Osteoblast (primary cell): ENCODE results near the gene KCNS1. TPM values are rescaled to one million over a fixed set of nuclear protein-coding genes. Genes with fewer than 3 reads are reported as not detected.

ENCODE experiments used
- DNase-seq: peaks from one replicate; pipeline ENCODE4 v3.0.0; 2011; ENCODE audit warnings: low spot score, mixed read lengths; ENCODE audit not compliant: insufficient read length; ENCODE audit errors: missing footprints
- H2AFZ ChIP-seq: 2 replicates; pipeline ENCODE4 v1.6.0; 2011; ENCODE audit warnings: mild to moderate bottlenecking, low read length
- H3K27ac ChIP-seq: 2 replicates; pipeline ENCODE4 v1.5.1; 2011; ENCODE audit warnings: mild to moderate bottlenecking, low read depth, low read length, moderate library complexity
- H3K27me3 ChIP-seq: 2 replicates; pipeline ENCODE4 v1.6.0; 2012; ENCODE audit warnings: mild to moderate bottlenecking, control low read depth, inconsistent platforms, low read length, moderate library complexity; ENCODE audit not compliant: insufficient read depth
- H3K36me3 ChIP-seq: 2 replicates; pipeline ENCODE4 v1.5.1; 2011; ENCODE audit warnings: mild to moderate bottlenecking, low read length, control low read depth, moderate library complexity; ENCODE audit not compliant: insufficient read depth
- H3K4me1 ChIP-seq: 2 replicates; pipeline ENCODE4 v1.5.1; 2011; ENCODE audit warnings: mild to moderate bottlenecking, low read length, control low read depth, moderate library complexity; ENCODE audit not compliant: insufficient read depth
- H3K4me2 ChIP-seq: 2 replicates; pipeline ENCODE4 v1.6.0; 2011; ENCODE audit warnings: mild to moderate bottlenecking, low read length; ENCODE audit not compliant: insufficient read depth
- H3K4me3 ChIP-seq: fragments of 200-600 bp; sonication (generic); 3 replicates; pipeline ENCODE4 v1.5.1; 2012; ENCODE audit warnings: mild to moderate bottlenecking, low read length, inconsistent platforms; ENCODE audit not compliant: insufficient read depth
- H3K79me2 ChIP-seq: 2 replicates; pipeline ENCODE4 v1.6.0; 2012; ENCODE audit warnings: mild to moderate bottlenecking, low read length, control low read depth, inconsistent platforms; ENCODE audit not compliant: insufficient read depth
- H3K9me3 ChIP-seq: 2 replicates; pipeline ENCODE4 v1.5.1; 2011; ENCODE audit warnings: low read depth, low read length, control low read depth
- H4K20me1 ChIP-seq: 2 replicates; pipeline ENCODE4 v1.6.0; 2012; ENCODE audit warnings: mild to moderate bottlenecking, low read length, control low read depth; ENCODE audit not compliant: insufficient read depth
- CTCF ChIP-seq: IDR thresholded peaks from 2 replicates; pipeline ENCODE4 v1.5.1; 2011; ENCODE audit warnings: mild to moderate bottlenecking, low read depth, low read length, moderate library complexity; ENCODE audit errors: extremely low read depth
- total RNA-seq: library from RNA; depleted of rRNA; stranded (reverse); fragments of >200 nt; gene quantifications from 2 replicates; pipeline ENCODE4 v1.2.3, GENCODE V29; 2012

KCNS1 gene
- total RNA-seq, 1 donor, result 1.1 TPM

- no peak overlapping the region for H3K27ac ChIP-seq
- peaks cover 20% of the 10 kb centered on the region for H3K79me2 ChIP-seq
- H2AFZ ChIP-seq, result no peak overlapping the region
- H3K27me3 ChIP-seq, result no peaks in the 10 kb centered on the region
- no peak overlapping the region for H3K4me2 ChIP-seq
- no peaks in the 10 kb centered on the region for H3K9me3 ChIP-seq
- no peaks in the 10 kb centered on the region for H4K20me1 ChIP-seq
- TF ChIP-seq CTCF, result no peak
- H3K36me3 ChIP-seq, result no peaks in the 10 kb centered on the region
- no peak for DNase-seq
- H3K4me3 ChIP-seq, result no peak overlapping the region
- peaks cover 22% of the 10 kb centered on the region for H3K4me1 ChIP-seq
Observed at GRCh38 chr20:45047581-45048119, 53.3 kb downstream of the KCNS1 start.

GRCh38 chr20:45044601-45045000 is 56.3 kb downstream of the KCNS1 start:
- DNase-seq, result no peak
- peaks cover 24% of the 10 kb centered on the region for H3K4me1 ChIP-seq
- H3K9me3 ChIP-seq, result no peaks in the 10 kb centered on the region
- peak overlapping the region; percentile 26 for H3K27ac ChIP-seq
- no peaks in the 10 kb centered on the region for H3K27me3 ChIP-seq
- no peak overlapping the region for H2AFZ ChIP-seq
- H4K20me1 ChIP-seq, result no peaks in the 10 kb centered on the region
- H3K36me3 ChIP-seq, result no peaks in the 10 kb centered on the region
- TF ChIP-seq CTCF, result no peak
- H3K4me2 ChIP-seq, result peak overlapping the region; percentile 52
- no peak overlapping the region for H3K4me3 ChIP-seq
- peaks cover 16% of the 10 kb centered on the region for H3K79me2 ChIP-seq

- Histone ChIP-seq H3K4me3 (no peak overlapping the region), H3K27me3 (no peaks in the 10 kb centered on the region), H4K20me1 (no peaks in the 10 kb centered on the region), H3K36me3 (no peaks in the 10 kb centered on the region), H3K4me1 (peaks cover 28% of the 10 kb centered on the region), H3K4me2 (peak overlapping the region; percentile 52), H3K27ac (peak overlapping the region; percentile 26), H2AFZ (no peak overlapping the region), H3K79me2 (peaks cover 13% of the 10 kb centered on the region), H3K9me3 (no peaks in the 10 kb centered on the region)
- DNase-seq, result peak; percentile 41
- TF ChIP-seq CTCF, result peak; percentile 92
Observed at GRCh38 chr20:45044084-45044573, 56.8 kb downstream of the KCNS1 start.

- Histone ChIP-seq H3K36me3 (no peaks in the 10 kb centered on the region), H2AFZ (no peak overlapping the region), H3K79me2 (peaks cover 13% of the 10 kb centered on the region), H4K20me1 (no peaks in the 10 kb centered on the region), H3K4me1 (peaks cover 32% of the 10 kb centered on the region), H3K27ac (no peak overlapping the region), H3K27me3 (no peaks in the 10 kb centered on the region), H3K4me3 (no peak overlapping the region), H3K9me3 (no peaks in the 10 kb centered on the region), H3K4me2 (no peak overlapping the region)
- no peak for TF ChIP-seq CTCF
- DNase-seq, result no peak
Observed at GRCh38 chr20:45042978-45043377, 57.9 kb downstream of the KCNS1 start.

Other genes starting within 250 kb of the KCNS1 start
- gene YWHAB, start 215.4 kb downstream of the KCNS1 start, total RNA-seq, result 121 and 135 TPM in 2 replicates
- gene PABPC1L, start 191.1 kb downstream of the KCNS1 start, total RNA-seq, result 11.2 and 15.6 TPM in 2 replicates
- gene TOMM34, start 140.7 kb downstream of the KCNS1 start, total RNA-seq, result 16.3 and 18.3 TPM in 2 replicates
- gene STK4, start 134.6 kb downstream of the KCNS1 start, total RNA-seq, result 33.3 and 33.7 TPM in 2 replicates
- not detected in 2 replicates for gene WFDC5, start 14.0 kb upstream of the KCNS1 start, total RNA-seq
- not detected in 2 replicates for gene WFDC12, start 23.3 kb upstream of the KCNS1 start, total RNA-seq
- gene PI3, start 73.8 kb upstream of the KCNS1 start, total RNA-seq, result not detected in 2 replicates
- not detected in 2 replicates for gene SEMG1, start 105.9 kb upstream of the KCNS1 start, total RNA-seq
- not detected in 2 replicates for gene SEMG2, start 120.2 kb upstream of the KCNS1 start, total RNA-seq
- 1.4 and 2.1 TPM in 2 replicates for gene SLPI, start 153.4 kb upstream of the KCNS1 start, total RNA-seq
- gene RBPJL, start 205.7 kb upstream of the KCNS1 start, total RNA-seq, result not detected in 2 replicates
- under 0.01 TPM in 1 of 2 replicates, not detected in the other for gene MATN4, start 207.2 kb upstream of the KCNS1 start, total RNA-seq
- 182 and 267 TPM in 2 replicates for gene SDC4, start 247.3 kb upstream of the KCNS1 start, total RNA-seq